ENCODE results near the gene UBE2O.

UBE2O gene

DNA sequence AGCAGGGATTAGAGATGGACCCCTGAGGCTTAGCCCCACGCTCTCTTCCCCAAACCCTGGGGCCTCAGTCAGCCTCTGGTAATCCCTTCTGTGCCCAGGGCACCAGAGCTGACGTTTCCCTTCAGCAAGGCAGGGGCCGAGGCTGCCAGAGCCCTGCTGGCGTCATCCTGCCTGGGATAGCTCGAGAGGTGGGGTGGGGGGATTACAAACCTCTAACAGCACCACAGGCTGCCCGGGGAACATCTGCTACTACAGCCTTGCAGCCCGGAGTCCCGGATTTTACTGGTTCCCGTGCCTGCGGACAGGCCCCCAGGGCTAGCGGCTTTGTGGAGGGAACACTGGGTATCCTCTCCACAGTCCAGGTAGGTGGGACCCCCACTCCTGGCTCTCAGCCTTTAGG, 14.4 kb upstream of the UBE2O start, which contains the start of gene AANAT:
Gene AANAT, plus strand, starts transcription at position 238 of the 400 bp plus-strand sequence. CDS start 1,144 bp downstream, outside the sequence.
- no peak for DNase-seq (ENCODE audit: low read depth in 3 of 3)

GRCh38 chr17:76466775-76467130, 13.8 kb upstream of the UBE2O start:
- no peak for DNase-seq (ENCODE audit: low read depth in 3 of 3)

DNA sequence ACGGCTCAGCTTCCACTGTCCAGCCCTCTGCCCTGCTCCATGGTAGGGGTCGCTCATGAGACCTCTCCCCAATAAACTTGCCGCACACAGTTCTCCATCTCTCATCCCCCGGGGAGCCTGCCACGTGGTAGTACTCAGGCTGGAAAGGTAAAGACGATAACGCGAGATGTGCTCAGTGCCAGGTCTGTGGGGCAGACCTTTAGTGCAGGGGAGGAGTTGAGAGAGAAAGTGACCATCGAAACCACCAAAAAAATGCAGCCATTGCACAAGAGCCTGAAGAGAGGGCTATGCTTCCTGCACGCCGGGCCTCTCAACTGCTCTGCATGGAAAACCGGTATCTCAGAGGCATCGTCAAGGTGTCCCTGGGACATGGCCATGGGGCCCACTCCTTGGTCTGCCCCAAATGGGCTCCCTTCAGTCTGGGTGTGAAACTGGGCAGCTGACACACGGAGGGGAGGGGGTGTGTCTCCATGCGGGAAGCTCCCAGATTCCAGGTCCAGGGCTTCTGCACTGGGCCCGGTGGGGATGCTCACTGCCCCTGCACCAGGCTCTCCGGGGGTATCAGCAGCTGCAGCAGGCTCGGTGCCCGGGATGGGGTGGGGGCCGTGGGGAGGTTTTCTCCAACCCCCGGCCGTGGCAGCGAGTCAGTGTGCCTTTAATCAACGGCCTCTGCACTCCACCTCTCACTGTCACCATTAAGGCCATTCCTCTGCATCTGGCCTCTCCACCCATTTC, 9.8 kb upstream of the UBE2O start:
- DNase-seq (ENCODE audit: low read depth in 3 of 3): no peak

DNA sequence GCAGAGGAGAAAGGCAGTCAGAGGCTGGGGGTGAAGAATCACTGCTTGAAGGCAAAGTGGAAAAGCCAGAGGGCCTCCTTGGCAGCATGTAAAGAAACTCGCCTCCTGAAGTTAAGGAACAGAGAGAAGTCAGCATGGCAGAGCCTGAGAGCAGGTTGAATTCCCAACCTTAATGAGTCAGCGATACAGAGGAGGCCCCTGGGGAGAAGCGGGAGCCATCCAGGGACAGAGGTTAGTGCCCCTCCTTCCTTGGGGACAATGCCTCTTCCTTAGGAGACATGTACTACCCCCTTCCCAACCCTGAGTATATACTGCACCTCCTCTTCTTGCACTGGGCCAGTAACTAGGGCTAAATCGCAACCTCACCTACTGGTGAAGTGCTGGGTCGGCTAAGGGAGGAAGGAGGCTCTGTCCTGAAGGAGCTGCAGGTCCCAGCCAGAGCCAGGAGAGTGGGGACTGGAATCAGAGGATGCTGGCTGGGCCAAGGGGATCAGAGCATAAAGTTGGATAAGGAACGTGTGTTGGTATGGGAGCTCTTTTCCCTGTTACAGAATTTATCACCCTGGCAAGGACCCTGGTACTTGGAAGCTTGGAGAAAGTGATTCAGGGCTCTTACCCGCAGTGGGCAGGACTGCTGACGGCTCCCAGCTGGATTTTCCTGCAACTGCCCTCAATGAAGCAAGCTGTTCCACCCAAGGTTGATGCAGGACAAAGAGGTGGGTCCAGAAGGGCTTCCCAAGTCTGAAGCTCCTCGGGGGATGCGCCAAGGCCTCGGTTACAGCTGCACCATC, 9.0 kb upstream of the UBE2O start:
- no peak for DNase-seq (ENCODE audit: low read depth in 3 of 3)

DNA sequence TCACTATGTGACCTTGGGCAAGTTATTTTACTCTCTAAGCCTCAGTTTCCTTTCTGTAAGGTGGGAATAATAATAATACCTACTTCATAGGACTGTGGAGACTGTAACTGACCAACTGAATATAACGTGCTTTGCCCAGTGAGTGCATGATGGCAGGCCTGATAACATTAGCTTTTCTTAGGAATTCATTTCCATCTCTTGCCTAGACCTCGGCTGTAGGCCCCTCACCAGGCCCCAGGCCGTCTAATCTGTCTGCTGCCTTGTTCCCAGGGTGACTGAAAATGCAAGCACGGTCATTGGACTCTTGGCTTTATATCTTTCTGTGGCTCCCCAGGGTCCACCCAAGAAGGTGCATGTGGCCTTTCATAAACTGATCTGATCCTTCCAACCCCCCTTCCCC, 6.7 kb upstream of the UBE2O start:
- no peak for DNase-seq (ENCODE audit: low read depth in 3 of 3)

DNA sequence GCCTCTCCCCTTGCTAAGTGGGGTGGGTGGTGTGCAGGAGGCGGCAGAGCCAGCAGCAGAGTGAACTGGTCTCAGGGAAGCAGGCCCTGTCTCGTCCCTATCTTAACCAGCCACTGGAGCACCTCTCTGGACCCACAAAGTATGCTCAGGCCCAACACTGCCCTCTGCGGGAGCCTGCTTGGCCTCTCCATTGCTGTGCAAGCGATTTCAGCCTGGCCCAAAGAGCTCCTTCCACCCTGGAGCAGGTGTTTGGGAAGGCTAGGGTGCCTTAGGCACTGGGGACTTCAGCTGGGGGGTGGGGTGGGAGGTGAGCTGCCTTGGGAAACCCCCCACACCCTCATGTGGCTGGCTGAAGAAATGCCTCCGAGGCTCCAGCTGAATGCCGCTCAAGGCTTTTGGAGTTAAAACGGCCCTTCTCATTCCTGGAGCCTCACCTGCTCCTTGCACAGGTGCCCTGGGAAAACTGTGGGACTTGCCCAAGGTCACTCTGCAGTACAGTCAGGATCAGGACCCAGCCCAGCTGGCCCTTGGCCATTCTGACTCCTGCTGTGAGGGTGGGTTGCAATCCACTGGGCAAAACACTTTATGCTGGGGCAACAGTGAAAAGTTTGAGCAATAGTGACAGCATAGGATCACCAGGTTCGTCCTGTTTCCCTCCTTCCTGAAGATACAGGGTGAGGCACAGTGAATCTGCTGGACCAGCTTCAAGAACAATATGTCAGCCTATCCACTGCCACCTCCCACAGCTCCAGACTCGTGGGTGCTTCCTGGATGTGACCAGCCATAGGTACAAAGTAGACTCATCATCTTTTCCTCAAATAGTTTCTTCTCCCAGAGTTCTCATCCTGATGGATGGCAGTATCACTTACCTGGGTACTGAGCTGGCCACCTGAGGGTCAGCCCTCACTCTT, 5.9 kb upstream of the UBE2O start:
- DNase-seq (ENCODE audit: low read depth in 3 of 3): no peak

DNA sequence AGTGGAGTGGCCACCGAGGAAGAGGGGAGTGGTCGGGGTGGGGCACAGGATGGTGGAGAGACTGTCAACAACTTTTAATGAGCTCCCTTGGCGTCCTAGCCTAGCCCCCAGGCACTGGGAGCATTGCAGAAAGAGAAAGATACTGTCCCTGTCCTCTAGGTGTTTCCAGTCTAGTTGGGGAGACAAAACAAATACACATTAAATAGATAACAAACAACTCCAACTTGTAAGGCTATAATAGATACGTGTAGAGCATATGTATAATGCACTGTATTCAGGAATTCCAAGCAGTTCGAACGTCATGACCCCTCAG, 435 bp upstream of the UBE2O start:
- DNase-seq (ENCODE audit: low read depth in 3 of 3): no peak

DNA sequence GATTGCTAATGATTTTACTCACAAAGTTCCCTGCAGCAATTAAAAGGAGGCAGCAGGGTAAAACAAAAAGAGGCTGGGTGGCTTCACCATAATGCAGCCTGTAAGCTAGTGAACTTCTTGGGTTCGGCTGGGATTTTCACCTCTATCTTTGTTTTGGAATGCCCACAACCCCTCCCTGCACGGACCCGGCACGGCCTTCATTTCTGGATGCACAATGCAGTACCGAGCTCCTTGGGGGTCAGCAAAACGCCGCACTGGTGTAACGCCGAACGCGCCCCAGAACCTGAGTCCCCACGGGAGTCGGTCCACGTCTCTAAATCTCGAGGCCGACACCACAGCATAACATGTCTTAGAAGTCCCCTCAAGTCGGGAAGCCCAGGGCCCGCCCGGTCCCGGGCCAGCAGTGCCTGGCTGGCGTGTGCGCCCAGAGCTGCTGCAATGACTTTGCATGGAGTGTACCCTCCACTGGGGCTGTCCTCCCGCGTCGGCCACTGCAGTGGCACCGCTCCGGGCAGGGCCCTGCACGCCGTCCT, 759 bp downstream of the UBE2O start:
- no peak for DNase-seq (ENCODE audit: low read depth in 3 of 3)

GRCh38 chr17:76451506-76451905, 1.4 kb downstream of the UBE2O start:
- no peak for DNase-seq (ENCODE audit: low read depth in 3 of 3)

- DNase-seq (ENCODE audit: low read depth in 3 of 3): no peak
These were observed 3.8 kb downstream of the UBE2O start for GRCh38 chr17:76449126-76449525.

GRCh38 chr17:76447931-76448652, 4.9 kb downstream of the UBE2O start:
- DNase-seq (ENCODE audit: low read depth in 3 of 3): no peak

DNA sequence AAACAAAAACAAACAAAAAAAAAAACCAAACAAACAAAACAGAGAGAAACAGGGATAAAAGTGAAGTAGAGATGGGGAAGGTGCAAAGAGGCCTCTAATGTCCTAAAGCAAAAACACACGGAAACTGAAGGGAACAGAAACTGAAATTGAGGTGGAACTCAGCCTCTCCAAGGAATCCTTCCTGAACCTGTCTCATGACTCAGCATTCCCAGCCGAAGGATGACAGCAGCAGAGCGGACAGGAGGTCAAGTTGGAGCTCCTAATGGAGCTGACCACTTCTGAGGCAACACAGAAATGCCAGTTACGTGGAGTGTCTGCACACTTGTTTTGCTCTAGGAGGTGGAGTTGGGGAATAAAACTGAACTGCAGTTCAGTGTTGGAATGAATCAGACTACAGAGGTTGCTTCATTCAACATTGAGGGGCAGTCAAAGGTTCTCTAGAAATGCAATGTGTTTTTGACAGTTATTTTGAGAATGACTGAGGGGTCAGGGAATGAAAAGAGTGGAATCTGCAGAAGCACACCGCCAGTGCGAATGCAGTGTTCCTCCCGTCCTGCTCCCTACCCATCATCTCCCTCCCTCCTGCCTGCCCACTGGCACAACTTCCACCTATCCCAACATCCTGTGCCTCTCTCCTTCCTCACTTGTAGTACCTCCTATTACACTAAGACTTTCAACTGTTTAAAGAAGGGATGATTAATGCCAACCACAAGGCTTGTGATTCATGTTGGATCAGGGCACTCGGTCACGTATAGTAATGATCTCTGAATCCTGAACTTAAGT, 6.3 kb downstream of the UBE2O start:
- DNase-seq (ENCODE audit: low read depth in 3 of 3): no peak

DNA sequence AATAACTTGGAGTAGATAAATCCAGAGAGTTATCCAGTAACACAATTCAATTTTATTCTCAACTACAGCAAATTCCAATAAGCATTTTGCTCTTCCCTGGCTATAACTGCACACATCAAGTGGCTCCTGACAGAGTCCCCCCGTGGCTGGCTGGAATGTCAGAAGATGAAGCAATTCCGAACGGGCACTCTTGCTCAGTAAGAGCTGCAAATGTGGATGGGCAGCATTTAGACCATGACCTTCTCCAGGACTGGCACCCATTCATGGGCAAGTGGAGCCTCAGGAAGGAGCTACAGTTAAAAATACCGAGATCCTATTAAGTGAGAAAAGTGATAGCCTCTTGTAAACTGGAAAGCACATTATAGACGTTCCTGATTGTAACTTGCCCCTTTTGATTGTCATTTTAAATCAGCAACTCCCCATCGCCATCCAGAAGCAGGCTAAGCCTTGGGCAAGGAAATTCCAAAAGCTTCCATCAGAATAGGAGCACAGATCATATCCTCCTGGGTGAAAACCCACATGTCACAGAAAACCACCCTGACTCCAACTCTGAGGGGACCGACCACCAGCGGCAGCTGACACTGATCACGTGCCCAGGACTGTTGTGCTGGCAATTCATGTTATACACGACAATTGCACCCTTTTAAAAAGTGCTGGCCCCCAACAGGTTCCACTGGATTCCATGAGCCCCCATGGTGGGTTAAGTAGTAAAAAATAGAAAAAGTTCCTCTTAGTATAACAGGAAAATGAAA, 7.1 kb downstream of the UBE2O start:
- no peak for DNase-seq (ENCODE audit: low read depth in 3 of 3)

GRCh38 chr17:76444518-76445311, 8.2 kb downstream of the UBE2O start:
- no peak for DNase-seq (ENCODE audit: low read depth in 3 of 3)

- DNase-seq (ENCODE audit: low read depth in 3 of 3): no peak
These were observed 10.3 kb downstream of the UBE2O start for GRCh38 chr17:76442341-76443338.

- no peak for DNase-seq (ENCODE audit: low read depth in 3 of 3)
These were observed 11.1 kb downstream of the UBE2O start for GRCh38 chr17:76441686-76442340.

GRCh38 chr17:76440751-76441362, 12.1 kb downstream of the UBE2O start:
- no peak for DNase-seq (ENCODE audit: low read depth in 3 of 3)

Measured in stimulated activated CD4-positive, alpha-beta T cell treated with anti-CD3 and anti-CD28 coated beads, TNF-alpha, amount 100 ng/mL, for 4 hours (primary cell).